Sigmoid colon (tissue), 7 donors: ENCODE data around the gene PTPA. TPM values are rescaled to one million over a fixed set of nuclear protein-coding genes. Genes with fewer than 3 reads are reported as not detected.

Experiments
- DNase-seq: peaks from one replicate; pipeline ENCODE4 v3.0.0-alpha.2; 2019
- H3K27ac ChIP-seq, 4 donors: fragments of 200-600 bp; sonication (generic); one replicate each; pipeline ENCODE4 v1.5.1; 2016 to 2019; ENCODE audit warnings: mild to moderate bottlenecking in 1 of 4
- H3K27me3 ChIP-seq, 3 donors: fragments of 200-600 bp; sonication (generic); one replicate each; pipeline ENCODE4 v1.5.1; 2019; ENCODE audit warnings: mild to moderate bottlenecking in 1 of 3
- H3K36me3 ChIP-seq, 4 donors: fragments of 200-600 bp; sonication (generic); one replicate each; pipeline ENCODE4 v1.5.1; 2016 to 2019
- H3K4me1 ChIP-seq, 4 donors: fragments of 200-600 bp; sonication (generic); one replicate each; pipeline ENCODE4 v1.5.1; 2017 to 2019
- H3K4me3 ChIP-seq, 4 donors: fragments of 200-600 bp; sonication (generic); one replicate each; pipeline ENCODE4 v1.5.1; 2017 to 2019; ENCODE audit warnings: mild to moderate bottlenecking in 2 of 4, moderate library complexity in 1 of 4
- H3K9me3 ChIP-seq, 4 donors: fragments of 200-600 bp in 3 of 4; sonication (generic) in 3 of 4; one replicate each; pipeline versions ENCODE4 v1.5.1 to v1.6.1; 2013 to 2019
- EP300 ChIP-seq, 4 donors: sonication (generic); formaldehyde crosslinking; IDR thresholded peaks; one replicate each; pipeline ENCODE4 v1.6.1; 2017; ENCODE audit warnings: antibody characterized with exemption in 4 of 4
- POLR2A ChIP-seq, 2 donors: fragments of 450-650 bp; IDR thresholded peaks; one replicate each; pipeline ENCODE4 v1.6.1; 2016; ENCODE audit warnings: antibody characterized with exemption in 2 of 2, mild to moderate bottlenecking in 2 of 2, moderate library complexity in 2 of 2
- POLR2AphosphoS5 ChIP-seq, 4 donors: sonication (generic); formaldehyde crosslinking; IDR thresholded peaks; one replicate each; pipeline ENCODE4 v1.6.1; 2017; ENCODE audit warnings: antibody characterized with exemption in 4 of 4
- WGBS, 2 donors: extraction: QIAGEN DNeasy Blood & Tissue Kit; methylation state at CpG; one replicate each; pipeline ENCODE4 v1.1.7; 2013; 5-methylcytosine and 5-hydroxymethylcytosine counted together
- intact Hi-C: fragments of 100-400 bp; cut with DNase I; formaldehyde crosslinking; loops from one replicate; pipeline ENCODE4 v1.15.1; 2023
- polyA plus RNA-seq, 3 donors: library from polyadenylated mRNA; stranded (reverse); fragments of 200-250 nt; gene quantifications; one replicate each; pipeline ENCODE4 v1.2.3, GENCODE V29; 2013
- total RNA-seq, 4 donors: library from RNA; depleted of rRNA; stranded (reverse); fragments of >200 nt; gene quantifications; one replicate each; pipeline ENCODE4 v1.1.0, GENCODE V29; 2016
- donor health status: healthy with polysubstance abuse.
- donor health status: Bipolar disorder and iron deficiency.
- donor health status: healthy.

PTPA gene
- total and polyA plus RNA-seq, 7 donors: 50.2 to 141 (median 78.5) TPM

DNA sequence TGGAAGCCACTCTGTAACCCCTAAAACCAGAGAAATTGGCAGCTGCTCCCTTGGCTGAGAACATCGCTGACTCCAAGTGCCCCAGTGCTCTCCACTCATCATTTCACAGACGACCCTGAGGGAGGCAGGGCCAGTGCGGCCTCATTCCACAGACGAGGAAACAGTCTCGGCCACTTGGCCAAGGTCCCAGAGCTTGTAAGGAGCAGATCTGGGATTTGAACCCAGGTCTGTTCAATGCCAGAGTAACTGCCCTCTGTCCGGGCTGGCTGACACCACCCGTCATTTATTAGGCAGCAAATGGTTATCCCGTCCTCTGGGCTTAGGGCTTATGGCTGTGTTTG is 86.7 kb downstream of the PTPA start:
- TF ChIP-seq POLR2AphosphoS5 (IDR thresholded peaks at IDR 0.05) (no peak), POLR2A (IDR thresholded peaks at IDR 0.05) (no peak), EP300 (IDR thresholded peaks at IDR 0.05) (no peak)
- DNase-seq: no peak
- Histone ChIP-seq H3K27me3 (no peaks in the 10 kb centered on the region), H3K36me3 (no peaks in the 10 kb centered on the region), H3K9me3 (no peaks in the 10 kb centered on the region), H3K4me3 (peak overlapping the region in 1 of 4 donors; percentile 3), H3K4me1 (peaks cover 0 to 14% (median 8%) of the 10 kb centered on the region in 4 donors), H3K27ac (peak overlapping the region; percentile 57 to 77 (median 62))
- intact Hi-C loops: no loop called here
- 37 to 52% methylated on average over 8 of the region's 8 CpGs for WGBS, 2 donors

Other genes with a start within 250 kb of the PTPA start
- 1 to 10 TPM; 3.9 to 8.0 (median 5.2) TPM for gene KYAT1, start 229.5 kb upstream of the PTPA start, total RNA-seq
- gene KYAT1, start 229.5 kb upstream of the PTPA start, polyA plus RNA-seq: 1 to 10 TPM in 1 of 3 donors, under 1 TPM in 2; 0.60 to 4.5 (median 0.92) TPM
- gene LRRC8A, start 229.3 kb upstream of the PTPA start, total RNA-seq: 10 to 100 TPM; 26.0 to 59.5 (median 37.4) TPM
- 10 to 100 TPM in 1 of 3 donors, 1 to 10 TPM in 2; 4.8 to 25.2 (median 8.8) TPM for gene LRRC8A, start 229.3 kb upstream of the PTPA start, polyA plus RNA-seq
- gene PHYHD1, start 190.4 kb upstream of the PTPA start, total RNA-seq: 10 to 100 TPM; 15.5 to 30.5 (median 20.1) TPM
- 10 to 100 TPM in 1 of 3 donors, 1 to 10 TPM in 2; 1.6 to 13.2 (median 8.1) TPM for gene PHYHD1, start 190.4 kb upstream of the PTPA start, polyA plus RNA-seq
- gene DOLK, start 163.8 kb upstream of the PTPA start, total RNA-seq: 10 to 100 TPM in 1 of 4 donors, 1 to 10 TPM in 3; 6.2 to 11.4 (median 9.3) TPM
- gene DOLK, start 163.8 kb upstream of the PTPA start, polyA plus RNA-seq: 10 to 100 TPM in 1 of 3 donors, 1 to 10 TPM in 2; 2.4 to 11.1 (median 3.5) TPM
- 10 to 100 TPM; 16.6 to 28.8 (median 24.6) TPM for gene NUP188, start 163.7 kb upstream of the PTPA start, total RNA-seq
- 10 to 100 TPM in 1 of 3 donors, 1 to 10 TPM in 2; 3.7 to 21.3 (median 5.4) TPM for gene NUP188, start 163.7 kb upstream of the PTPA start, polyA plus RNA-seq
- 10 to 100 TPM; 66.7 to 78.3 (median 72.9) TPM for gene SH3GLB2, start 83.1 kb upstream of the PTPA start, total RNA-seq
- gene SH3GLB2, start 83.1 kb upstream of the PTPA start, polyA plus RNA-seq: 100 to 1,000 TPM in 1 of 3 donors, 10 to 100 TPM in 2; 49.7 to 143 (median 62.5) TPM
- gene MIGA2, start 74.8 kb upstream of the PTPA start, total RNA-seq: 10 to 100 TPM; 18.1 to 30.5 (median 25.1) TPM
- 10 to 100 TPM in 1 of 3 donors, 1 to 10 TPM in 2; 8.4 to 44.3 (median 9.9) TPM for gene MIGA2, start 74.8 kb upstream of the PTPA start, polyA plus RNA-seq
- 1 to 10 TPM; 2.3 to 4.3 (median 3.4) TPM for gene DOLPP1, start 30.3 kb upstream of the PTPA start, total RNA-seq
- gene DOLPP1, start 30.3 kb upstream of the PTPA start, polyA plus RNA-seq: 10 to 100 TPM in 1 of 3 donors, 1 to 10 TPM in 2; 9.0 to 39.4 (median 9.7) TPM
- 10 to 100 TPM; 49.6 to 58.8 (median 52.7) TPM for gene CRAT, start 622 bp upstream of the PTPA start, total RNA-seq
- 10 to 100 TPM; 49.8 to 66.8 (median 58.3) TPM for gene CRAT, start 622 bp upstream of the PTPA start, polyA plus RNA-seq
- 10 to 100 TPM in 2 of 4 donors, 1 to 10 TPM in 2; 4.4 to 17.4 (median 10.2) TPM for gene IER5L, start 66.8 kb downstream of the PTPA start, total RNA-seq
- gene IER5L, start 66.8 kb downstream of the PTPA start, polyA plus RNA-seq: 1 to 10 TPM; 2.3 to 6.7 (median 6.0) TPM